ENCODE data around the gene USP27X.

- TF ChIP-seq CTCF (IDR thresholded peaks at IDR 0.05): no peak
- TF ChIP-seq POLR2A (IDR thresholded peaks at IDR 0.05): no peak
Measured at GRCh38 chrX:49879656-49880277, 483 bp downstream of the USP27X start.

Data from right lobe of liver (tissue), 4 donors.